LNCaP clone FGC (cell line): ENCODE measurements around the gene DCK.
"Not testable (repeated sequence)": the region's sequence is repeated elsewhere in the genome, so short reads cannot be mapped to it uniquely, and the experiment has no call there.

Source experiments
- DNase-seq: peaks from one replicate; pipeline ENCODE4 v3.0.0-alpha.2; 2011; ENCODE audit warnings: low read depth
- H3K4me3 ChIP-seq: 2 replicates; pipeline ENCODE4 v1.5.1; 2011; ENCODE audit warnings: mild to moderate bottlenecking, low read depth, low read length, control low read depth
- TF ChIP-seq, protein P1 (sequence below): IDR thresholded peaks from 2 replicates; pipeline ENCODE4 v1.5.1; 2012; ENCODE audit warnings: mild to moderate bottlenecking; ENCODE audit not compliant: control insufficient read depth, insufficient read depth; ENCODE audit errors: extremely low read depth

DCK gene

DNA sequence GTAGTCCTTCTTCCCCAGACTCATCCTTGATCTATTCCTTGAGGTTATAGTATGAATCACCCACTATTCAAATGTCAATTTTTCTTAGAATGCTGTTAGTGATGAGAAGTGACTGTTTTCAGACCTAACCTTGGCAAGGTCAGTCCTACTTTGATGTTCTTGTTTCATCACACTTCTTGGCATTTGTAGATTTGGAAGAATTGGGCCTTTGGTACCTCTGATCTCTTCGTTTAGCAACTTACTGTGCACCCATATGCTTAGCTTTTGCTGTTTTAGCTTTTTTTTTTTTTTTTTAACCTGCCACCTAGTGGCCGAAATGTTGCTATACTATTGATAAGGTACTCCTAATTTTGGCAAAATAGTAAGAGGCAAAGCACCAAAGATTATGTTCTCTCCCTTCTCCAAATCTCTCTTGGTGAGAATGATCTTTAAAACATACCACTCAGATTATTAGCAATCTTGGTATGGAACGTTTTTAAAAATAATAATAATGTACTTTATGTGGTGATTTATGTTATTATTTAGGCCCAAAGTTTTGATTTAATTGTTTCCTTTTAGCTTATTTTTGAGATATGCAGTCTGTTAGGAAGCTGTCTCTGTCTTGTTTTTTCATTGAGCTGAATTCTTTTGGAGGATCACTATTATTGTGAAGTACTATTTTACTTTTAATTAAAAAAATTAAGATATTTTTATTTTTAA is 16.6 kb downstream of the DCK start:
- TF ChIP-seq, protein P1, sequence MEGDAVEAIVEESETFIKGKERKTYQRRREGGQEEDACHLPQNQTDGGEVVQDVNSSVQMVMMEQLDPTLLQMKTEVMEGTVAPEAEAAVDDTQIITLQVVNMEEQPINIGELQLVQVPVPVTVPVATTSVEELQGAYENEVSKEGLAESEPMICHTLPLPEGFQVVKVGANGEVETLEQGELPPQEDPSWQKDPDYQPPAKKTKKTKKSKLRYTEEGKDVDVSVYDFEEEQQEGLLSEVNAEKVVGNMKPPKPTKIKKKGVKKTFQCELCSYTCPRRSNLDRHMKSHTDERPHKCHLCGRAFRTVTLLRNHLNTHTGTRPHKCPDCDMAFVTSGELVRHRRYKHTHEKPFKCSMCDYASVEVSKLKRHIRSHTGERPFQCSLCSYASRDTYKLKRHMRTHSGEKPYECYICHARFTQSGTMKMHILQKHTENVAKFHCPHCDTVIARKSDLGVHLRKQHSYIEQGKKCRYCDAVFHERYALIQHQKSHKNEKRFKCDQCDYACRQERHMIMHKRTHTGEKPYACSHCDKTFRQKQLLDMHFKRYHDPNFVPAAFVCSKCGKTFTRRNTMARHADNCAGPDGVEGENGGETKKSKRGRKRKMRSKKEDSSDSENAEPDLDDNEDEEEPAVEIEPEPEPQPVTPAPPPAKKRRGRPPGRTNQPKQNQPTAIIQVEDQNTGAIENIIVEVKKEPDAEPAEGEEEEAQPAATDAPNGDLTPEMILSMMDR, result peak; percentile 53
- peak; percentile 32 for DNase-seq

DNA sequence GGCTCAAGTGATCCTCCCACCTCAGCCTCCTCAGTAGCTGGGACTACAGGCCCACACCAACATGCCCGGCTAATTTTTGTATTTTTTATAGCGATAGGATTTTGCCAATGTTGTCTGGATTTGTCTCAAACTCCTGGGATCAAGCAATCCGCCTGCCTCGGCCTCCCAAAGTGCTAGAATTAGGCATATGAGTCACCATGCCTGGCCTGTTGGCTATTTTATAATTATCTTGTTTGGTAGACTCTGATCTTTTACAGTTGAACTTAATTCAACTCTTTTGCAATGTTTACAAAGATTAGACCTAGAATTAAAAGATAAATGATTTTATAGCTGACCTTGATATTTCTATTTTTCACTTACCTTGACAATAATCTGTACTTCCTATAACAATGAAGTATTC is 18.0 kb downstream of the DCK start:
- DNase-seq, result no peak
- no peak overlapping the region for H3K4me3 ChIP-seq
- TF ChIP-seq, protein P1, result no peak

More for the DNA sequence above, 16.6 kb downstream of the DCK start:
- no peak overlapping the region for H3K4me3 ChIP-seq

DNA sequence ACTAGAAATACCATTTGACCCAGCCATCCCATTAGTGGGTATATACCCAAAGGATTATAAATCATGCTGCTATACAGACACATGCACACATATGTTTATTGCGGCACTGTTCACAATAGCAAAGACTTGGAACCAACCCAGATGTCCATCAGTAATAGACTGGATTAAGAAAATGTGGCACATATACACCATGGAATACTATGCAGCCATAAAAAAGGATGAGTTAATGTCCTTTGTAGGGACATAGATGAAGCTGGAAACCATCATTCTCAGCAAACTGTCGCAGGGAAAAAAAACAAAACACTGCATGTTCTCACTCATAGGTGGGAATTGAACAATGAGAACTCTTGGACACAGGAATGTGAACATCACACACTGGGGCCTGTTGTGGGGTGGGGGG is 23.9 kb downstream of the DCK start:
- not testable (repeated sequence) for H3K4me3 ChIP-seq

DNA sequence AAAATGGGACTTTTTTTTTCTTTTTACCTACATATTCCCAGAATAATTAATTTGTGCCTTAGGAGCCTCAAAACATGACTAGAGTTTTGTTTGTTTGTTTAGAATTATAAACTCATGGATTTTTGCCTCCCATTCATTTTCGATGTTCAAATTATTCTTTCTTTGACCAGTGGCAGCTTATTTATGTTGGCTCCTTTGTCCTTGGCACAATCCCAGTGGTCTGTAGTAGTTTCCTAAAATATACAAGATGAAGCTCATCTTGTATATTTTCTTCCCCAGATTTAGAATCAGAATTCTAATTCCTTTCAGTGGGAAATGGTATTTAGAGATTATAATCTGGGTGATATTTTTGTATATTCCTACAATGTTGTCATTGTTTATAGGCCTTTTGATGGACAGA is 27.2 kb downstream of the DCK start:
- H3K4me3 ChIP-seq, result no peak overlapping the region
- TF ChIP-seq, protein P1, result no peak
- peak; percentile 11 for DNase-seq

More for the DNA sequence above, 23.9 kb downstream of the DCK start:
- DNase-seq, result not testable (repeated sequence)

DNA sequence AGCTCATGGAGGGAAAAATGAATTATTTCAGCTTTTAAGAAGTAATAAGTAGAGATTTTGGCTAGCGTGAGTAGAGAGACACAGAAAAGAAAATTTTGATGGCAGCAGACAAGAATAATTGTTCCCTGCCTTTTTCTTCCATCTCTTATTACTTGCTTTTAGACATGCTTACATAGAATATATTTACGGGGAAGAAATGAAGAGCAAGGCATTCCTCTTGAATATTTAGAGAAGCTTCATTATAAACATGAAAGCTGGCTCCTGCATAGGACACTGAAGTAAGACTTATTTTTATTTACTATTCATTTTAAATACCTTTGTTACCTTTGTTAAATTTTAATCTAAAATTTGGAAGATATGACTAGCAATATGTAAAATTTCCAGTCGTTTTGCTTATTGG is 32.2 kb downstream of the DCK start:
- TF ChIP-seq, protein P1, result no peak
- no peak for DNase-seq

DNA sequence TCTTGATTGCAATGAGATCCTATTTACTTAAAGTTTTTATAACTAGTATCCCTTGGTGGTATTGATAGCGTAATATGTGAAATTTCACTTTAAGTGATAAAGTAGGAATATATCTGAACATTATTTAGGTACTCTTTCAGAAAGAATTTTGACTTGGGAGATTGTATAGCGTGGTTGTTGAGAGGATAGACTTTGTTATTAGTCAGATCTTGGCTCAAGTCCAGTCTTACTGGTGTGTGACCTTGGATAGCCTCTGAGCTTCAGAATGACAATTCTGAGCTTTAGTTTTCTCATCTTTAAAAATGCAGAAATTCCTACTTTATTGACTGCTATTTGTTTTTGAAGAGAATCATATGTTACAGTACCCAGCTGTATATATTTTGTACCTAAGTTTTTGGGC is 32.6 kb downstream of the DCK start:
- TF ChIP-seq, protein P1, result no peak
- H3K4me3 ChIP-seq, result no peak overlapping the region
- peak; percentile 31 for DNase-seq

More for the DNA sequence above, 32.2 kb downstream of the DCK start:
- H3K4me3 ChIP-seq, result no peak overlapping the region

DNA sequence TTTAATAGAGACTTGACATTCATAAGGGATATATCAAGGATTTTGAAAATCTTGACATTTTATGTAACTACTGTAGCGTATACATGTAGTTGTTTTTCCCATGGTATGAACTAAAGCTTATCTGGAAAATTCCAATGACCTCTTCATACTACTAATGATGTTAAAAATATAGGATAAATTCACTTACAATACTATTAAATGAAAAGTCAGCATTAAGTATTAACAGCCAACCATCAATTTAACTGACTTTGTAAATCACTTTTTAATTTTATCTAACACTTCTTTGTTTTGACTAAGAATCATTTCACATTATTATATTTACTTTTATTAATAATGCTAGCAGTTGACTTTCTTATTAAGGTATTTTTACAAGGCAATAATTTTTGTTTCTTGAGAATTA is 34.2 kb downstream of the DCK start:
- DNase-seq, result no peak
- TF ChIP-seq, protein P1, result no peak
- no peak overlapping the region for H3K4me3 ChIP-seq
